PC-9 (cell line): ENCODE results near the gene EFHC1.

Experiments used
- CTCF ChIP-seq: fragments of 200-600 bp; sonication (generic); conservative IDR thresholded peaks from 2 replicates; pipeline ENCODE4 v1.6.1; 2017; ENCODE audit warnings: mixed run types, antibody characterized with exemption, mild to moderate bottlenecking, moderate library complexity
- EZH2 ChIP-seq: fragments of 200-600 bp; sonication (generic); IDR thresholded peaks from 2 replicates; pipeline ENCODE4 v1.8.0; 2017; ENCODE audit warnings: antibody characterized with exemption, low read depth

GRCh38 chr6:52499026-52499425 lies 78.9 kb downstream of the EFHC1 start:
- TF ChIP-seq CTCF (no peak), EZH2 (no peak)
